Stimulated activated naive CD8-positive, alpha-beta T cell treated with anti-CD3 and anti-CD28 coated beads, Interleukin-15, amount 100 ng/mL, for 72 hours (primary cell): ENCODE data around the gene OR10K2.
"Not testable (repeated sequence)": the region's sequence is repeated elsewhere in the genome, so short reads cannot be mapped to it uniquely, and the experiment has no call there.

Source experiments
- ATAC-seq: fragments of 150-1000 bp; cut with Tn5 transposase; 2 replicates; pipeline ENCODE4 v1.10.0; 2021; ENCODE audit warnings: mild to moderate bottlenecking, moderate library complexity
- DNase-seq, 2 donors: peaks; one replicate each; pipeline ENCODE4 v3.0.0; 2021 to 2022
- H3K27ac Mint-ChIP-seq, 2 donors: one replicate each; pipeline ENCODE4 v1.8.0; 2022; ENCODE audit warnings: mild to moderate bottlenecking in 2 of 2, mixed read lengths in 2 of 2, moderate library complexity in 2 of 2
- H3K27me3 Mint-ChIP-seq: one replicate; pipeline ENCODE4 v1.8.0; 2022; ENCODE audit warnings: mixed read lengths
- H3K4me1 Mint-ChIP-seq: one replicate; pipeline ENCODE4 v1.8.0; 2022; ENCODE audit warnings: mild to moderate bottlenecking, mixed read lengths
- H3K4me3 Mint-ChIP-seq, 2 donors: one replicate each; pipeline ENCODE4 v1.8.0; 2022; ENCODE audit warnings: mild to moderate bottlenecking in 2 of 2, mixed read lengths in 2 of 2, moderate library complexity in 1 of 2
- H3K9me3 Mint-ChIP-seq, 2 donors: one replicate each; pipeline ENCODE4 v1.8.0; 2022; ENCODE audit warnings: mixed read lengths in 2 of 2

OR10K2 gene, protein sequence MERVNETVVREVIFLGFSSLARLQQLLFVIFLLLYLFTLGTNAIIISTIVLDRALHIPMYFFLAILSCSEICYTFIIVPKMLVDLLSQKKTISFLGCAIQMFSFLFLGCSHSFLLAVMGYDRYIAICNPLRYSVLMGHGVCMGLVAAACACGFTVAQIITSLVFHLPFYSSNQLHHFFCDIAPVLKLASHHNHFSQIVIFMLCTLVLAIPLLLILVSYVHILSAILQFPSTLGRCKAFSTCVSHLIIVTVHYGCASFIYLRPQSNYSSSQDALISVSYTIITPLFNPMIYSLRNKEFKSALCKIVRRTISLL

GRCh38 chr1:158426137-158426536, at the start of gene OR10K2:
OR10K2 (minus strand) TSS chr1:158426237; CDS start chr1:158420866, 5,371 bp downstream.
- H3K27me3 Mint-ChIP-seq: peaks cover 17% of the 10 kb centered on the region
- H3K27ac Mint-ChIP-seq: no peak within 1 kb of the TSS
- DNase-seq: no peak
- no peaks in the 10 kb centered on the region for H3K4me1 Mint-ChIP-seq
- H3K4me3 Mint-ChIP-seq: no peak within 1 kb of the TSS
- H3K9me3 Mint-ChIP-seq: peaks cover 11 to 16% of the 10 kb centered on the region in 2 donors
- no peak for ATAC-seq

DNA sequence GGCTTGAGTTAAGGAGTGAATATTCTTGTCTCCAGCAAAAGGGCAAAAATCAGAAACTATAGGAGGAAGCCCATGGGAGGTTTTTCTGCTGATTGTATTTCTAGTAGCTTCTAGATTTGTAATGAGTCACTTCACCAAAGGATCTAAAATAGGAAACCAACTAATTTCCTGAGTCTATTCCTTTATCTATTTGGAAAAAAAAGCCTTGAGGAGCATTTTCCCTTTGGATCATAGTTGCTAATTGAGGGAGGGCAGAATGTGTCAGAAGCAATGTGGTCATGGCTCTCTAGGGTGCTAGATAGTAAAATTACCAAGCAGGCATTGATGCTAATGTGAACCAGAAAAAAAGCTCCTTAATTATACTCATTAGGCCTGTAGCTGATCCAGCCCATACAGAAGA, 45.9 kb upstream of the OR10K2 start, which contains the start of gene OR10R2:
Gene OR10R2, plus strand, starts transcription at position 301 of the 400 bp plus-strand sequence. CDS start 106 bp downstream, outside the sequence.
- H3K4me1 Mint-ChIP-seq: no peaks in the 10 kb centered on the region
- H3K27me3 Mint-ChIP-seq: peaks cover 31% of the 10 kb centered on the region
- no peak within 1 kb of the TSS for H3K4me3 Mint-ChIP-seq
- ATAC-seq: no peak
- no peaks in the 10 kb centered on the region for H3K9me3 Mint-ChIP-seq
- no peak for DNase-seq
- no peak within 1 kb of the TSS for H3K27ac Mint-ChIP-seq

DNA sequence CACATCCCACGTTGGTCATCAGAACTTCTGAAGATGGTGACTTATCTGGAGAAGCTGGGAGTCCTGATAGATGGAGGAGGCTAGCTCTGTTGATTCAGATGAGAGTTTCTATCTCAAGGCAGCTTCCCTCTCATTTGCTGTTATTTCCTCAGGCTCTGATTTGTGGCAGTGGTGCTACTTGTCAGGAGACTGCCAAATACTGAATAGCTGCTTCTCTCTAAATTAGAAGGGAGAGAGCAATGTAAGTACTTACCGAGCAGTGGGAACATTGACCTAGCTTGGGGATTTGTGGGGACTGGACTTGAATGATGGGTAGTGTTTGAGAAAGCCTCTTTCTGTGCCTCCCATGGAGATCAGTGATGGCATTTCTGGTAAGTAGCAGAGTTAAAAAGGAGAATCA, 35.5 kb upstream of the OR10K2 start, which contains the start of gene OR10K1:
Gene OR10K1, plus strand, starts transcription at position 301 of the 400 bp plus-strand sequence. CDS start 3,728 bp downstream, outside the sequence.
- Mint-ChIP-seq H3K27ac (no peak within 1 kb of the TSS), H3K27me3 (no peaks in the 10 kb centered on the region), H3K9me3 (peaks cover 0 to 6% of the 10 kb centered on the region in 2 donors), H3K4me1 (no peaks in the 10 kb centered on the region), H3K4me3 (no peak within 1 kb of the TSS)
- ATAC-seq (no peak), DNase-seq (no peak)

GRCh38 chr1:158458263-158458662, 32.2 kb upstream of the OR10K2 start:
- peaks cover 9% of the 10 kb centered on the region for H3K27me3 Mint-ChIP-seq

DNA sequence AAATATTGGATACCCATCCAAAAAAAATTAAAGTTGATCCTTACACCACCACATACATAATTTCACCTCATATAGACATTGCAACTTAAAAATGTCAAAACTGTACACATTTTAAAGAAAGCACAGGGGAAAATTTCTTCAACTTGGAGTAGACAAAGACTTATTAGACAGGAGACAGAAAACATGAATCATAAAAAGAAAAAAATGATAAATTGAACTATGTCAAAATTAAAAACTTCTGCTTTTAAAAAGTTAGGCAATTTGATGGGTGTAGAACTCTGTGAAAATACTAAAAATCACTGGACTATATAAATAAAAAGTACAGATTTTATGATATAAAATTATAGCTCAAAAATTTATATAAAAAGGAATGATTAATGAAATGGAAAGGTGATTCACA, 31.2 kb upstream of the OR10K2 start:
- Mint-ChIP-seq H3K4me1 (no peaks in the 10 kb centered on the region), H3K27ac (no peak overlapping the region), H3K4me3 (no peak overlapping the region), H3K9me3 (no peaks in the 10 kb centered on the region), H3K27me3 (peaks cover 9% of the 10 kb centered on the region)
- DNase-seq: no peak
- no peak for ATAC-seq

More at GRCh38 chr1:158458263-158458662, 32.2 kb upstream of the OR10K2 start:
- ATAC-seq: no peak
- Mint-ChIP-seq H3K9me3 (no peaks in the 10 kb centered on the region), H3K27ac (no peak overlapping the region), H3K4me1 (no peaks in the 10 kb centered on the region), H3K4me3 (no peak overlapping the region)
- DNase-seq: no peak

DNA sequence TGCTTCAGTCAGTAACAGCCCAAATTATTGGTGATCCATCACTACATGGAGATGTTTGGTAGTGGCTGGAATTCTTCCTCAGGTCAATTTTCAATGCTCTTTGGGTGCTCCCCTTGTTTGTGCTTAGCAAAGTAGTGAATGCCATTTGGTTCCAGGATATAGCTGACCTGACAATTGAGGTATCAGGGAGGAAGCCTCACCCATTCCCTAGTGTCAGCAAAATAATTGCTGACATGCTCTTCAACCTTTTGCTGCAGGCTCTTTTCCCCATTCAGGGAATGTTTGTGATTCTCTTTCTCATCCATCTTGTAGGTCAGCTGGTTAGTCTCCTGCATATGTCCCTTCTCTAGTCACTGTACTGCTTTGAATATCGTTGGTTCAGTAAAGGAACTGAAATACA, 28.5 kb upstream of the OR10K2 start:
- no peak for ATAC-seq
- H3K4me1 Mint-ChIP-seq: no peaks in the 10 kb centered on the region
- H3K27ac Mint-ChIP-seq: no peak overlapping the region
- H3K9me3 Mint-ChIP-seq: peaks cover 4 to 11% of the 10 kb centered on the region in 2 donors
- peaks cover 18% of the 10 kb centered on the region for H3K27me3 Mint-ChIP-seq
- DNase-seq: no peak
- no peak overlapping the region for H3K4me3 Mint-ChIP-seq

DNA sequence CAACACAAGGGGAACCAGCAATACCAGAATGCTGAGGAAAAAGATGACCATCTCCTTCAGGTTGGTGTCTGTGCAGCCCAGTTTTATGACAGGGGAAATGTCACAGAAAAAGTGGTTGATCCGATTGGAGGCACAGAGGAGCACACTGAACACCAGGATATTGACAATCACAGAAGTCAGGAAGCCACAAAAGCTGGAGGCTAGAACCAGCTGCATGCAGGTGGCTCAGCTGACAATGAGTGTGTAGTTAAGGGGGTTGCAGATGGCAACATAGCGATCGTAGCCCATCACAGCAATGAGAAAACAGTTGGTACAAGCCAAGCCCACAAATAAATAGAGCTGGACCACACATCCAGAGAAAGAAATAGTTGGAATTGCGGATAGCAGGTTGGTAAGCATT, 19.3 kb upstream of the OR10K2 start:
- ATAC-seq (no peak), DNase-seq (no peak)
- Mint-ChIP-seq H3K27ac (no peak overlapping the region), H3K27me3 (peaks cover 21% of the 10 kb centered on the region), H3K9me3 (peaks cover 0 to 7% of the 10 kb centered on the region in 2 donors), H3K4me1 (no peaks in the 10 kb centered on the region), H3K4me3 (no peak overlapping the region)

- Mint-ChIP-seq H3K27ac (no peak overlapping the region), H3K9me3 (peaks cover 11 to 13% of the 10 kb centered on the region in 2 donors), H3K27me3 (peaks cover 23% of the 10 kb centered on the region), H3K4me3 (no peak overlapping the region), H3K4me1 (no peaks in the 10 kb centered on the region)
- no peak for DNase-seq
- no peak for ATAC-seq
Observed at GRCh38 chr1:158434741-158435140, 8.7 kb upstream of the OR10K2 start.

GRCh38 chr1:158430163-158430562, 4.1 kb upstream of the OR10K2 start:
- ATAC-seq, H3K27ac Mint-ChIP-seq, H3K4me3 Mint-ChIP-seq, DNase-seq, H3K4me1 Mint-ChIP-seq: not testable (repeated sequence)
- Mint-ChIP-seq H3K27me3 (peaks cover 23% of the 10 kb centered on the region), H3K9me3 (peaks cover 17 to 24% of the 10 kb centered on the region in 2 donors)

GRCh38 chr1:158425027-158425426, 1.0 kb downstream of the OR10K2 start:
- DNase-seq: no peak
- peaks cover 14% of the 10 kb centered on the region for H3K27me3 Mint-ChIP-seq
- no peak overlapping the region for H3K4me3 Mint-ChIP-seq
- no peaks in the 10 kb centered on the region for H3K4me1 Mint-ChIP-seq
- ATAC-seq: no peak
- H3K27ac Mint-ChIP-seq: no peak overlapping the region
- H3K9me3 Mint-ChIP-seq: peaks cover 9 to 14% of the 10 kb centered on the region in 2 donors

DNA sequence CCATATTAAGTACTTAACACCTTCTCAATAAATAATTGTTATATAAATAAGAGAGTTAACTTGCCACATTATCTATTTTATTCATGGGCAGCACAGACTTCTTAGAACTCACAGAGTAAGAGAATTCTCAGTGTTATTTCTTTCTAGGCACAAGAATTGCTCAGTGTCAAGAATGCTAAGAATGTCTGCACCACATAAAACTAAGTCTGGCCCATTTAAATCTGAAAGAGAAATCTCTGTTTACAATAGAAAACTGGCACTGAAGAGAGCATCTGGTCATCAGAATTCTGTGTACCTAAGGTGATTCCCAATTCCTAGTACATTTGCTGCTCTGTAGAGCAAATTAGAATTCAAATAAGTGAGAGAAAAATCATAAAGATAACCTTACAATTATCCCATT, 3.8 kb downstream of the OR10K2 start:
- no peaks in the 10 kb centered on the region for H3K27me3 Mint-ChIP-seq
- no peaks in the 10 kb centered on the region for H3K4me1 Mint-ChIP-seq
- no peak for DNase-seq
- ATAC-seq: no peak
- H3K4me3 Mint-ChIP-seq: no peak overlapping the region
- H3K9me3 Mint-ChIP-seq: no peaks in the 10 kb centered on the region
- no peak overlapping the region for H3K27ac Mint-ChIP-seq

DNA sequence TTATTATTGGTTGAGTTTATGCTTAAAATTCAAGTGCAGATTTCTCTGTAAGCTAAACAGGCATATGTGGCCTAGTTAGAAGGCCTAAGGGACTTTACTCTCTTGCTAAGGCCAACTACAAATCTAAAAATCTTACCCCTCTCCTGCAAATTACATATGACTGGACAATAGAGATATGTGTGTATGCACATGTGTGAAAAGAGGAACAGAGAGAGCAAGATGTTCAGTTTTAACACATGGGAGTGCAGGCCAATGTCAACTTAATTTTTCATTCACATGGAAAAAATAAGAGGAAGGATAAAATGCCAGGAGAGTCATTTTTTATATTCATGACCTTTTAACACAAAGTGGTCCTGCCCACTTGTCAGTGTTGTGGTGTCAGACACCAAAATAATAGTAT, 8.5 kb downstream of the OR10K2 start:
- no peaks in the 10 kb centered on the region for H3K4me1 Mint-ChIP-seq
- peaks cover 18% of the 10 kb centered on the region for H3K27me3 Mint-ChIP-seq
- ATAC-seq: no peak

GRCh38 chr1:158414651-158415345, 11.2 kb downstream of the OR10K2 start:
- H3K4me3 Mint-ChIP-seq: no peak overlapping the region
- DNase-seq: no peak
- H3K27ac Mint-ChIP-seq: no peak overlapping the region
- H3K9me3 Mint-ChIP-seq: no peaks in the 10 kb centered on the region
- no peaks in the 10 kb centered on the region for H3K4me1 Mint-ChIP-seq
- H3K27me3 Mint-ChIP-seq: peaks cover 18% of the 10 kb centered on the region
- ATAC-seq: no peak

More for the DNA sequence above, 8.5 kb downstream of the OR10K2 start:
- no peaks in the 10 kb centered on the region for H3K9me3 Mint-ChIP-seq
- no peak overlapping the region for H3K4me3 Mint-ChIP-seq
- DNase-seq: no peak
- H3K27ac Mint-ChIP-seq: no peak overlapping the region

- ATAC-seq (no peak), DNase-seq (no peak)
- H3K9me3 Mint-ChIP-seq: no peaks in the 10 kb centered on the region
- H3K27me3 Mint-ChIP-seq: peaks cover 20% of the 10 kb centered on the region
- no peaks in the 10 kb centered on the region for H3K4me1 Mint-ChIP-seq
- no peak overlapping the region for H3K4me3 Mint-ChIP-seq
- H3K27ac Mint-ChIP-seq: no peak overlapping the region
Observed at GRCh38 chr1:158407092-158407491, 18.9 kb downstream of the OR10K2 start.

DNA sequence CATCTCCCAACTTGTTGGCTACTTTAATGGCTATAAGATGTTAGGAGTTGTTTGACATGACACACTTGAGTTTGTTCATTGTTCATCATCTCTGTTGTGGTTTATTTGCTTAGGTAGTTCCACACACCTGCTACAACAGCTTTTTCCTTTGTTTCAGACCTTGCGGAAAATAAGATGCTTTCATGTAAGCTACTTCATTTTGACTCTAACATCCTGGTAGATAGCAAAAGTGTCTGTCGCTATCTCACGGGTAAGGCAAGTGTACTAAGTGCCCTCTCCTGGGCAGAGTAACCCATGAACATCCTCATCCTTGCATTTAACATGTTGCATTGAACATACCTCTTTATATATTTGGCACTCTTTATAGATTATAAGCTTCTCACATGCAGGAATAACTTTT, 25.2 kb downstream of the OR10K2 start:
- DNase-seq (no peak), ATAC-seq (no peak)
- Mint-ChIP-seq H3K4me1 (peaks cover 10% of the 10 kb centered on the region), H3K4me3 (no peak overlapping the region), H3K27ac (no peak overlapping the region), H3K9me3 (no peaks in the 10 kb centered on the region), H3K27me3 (peaks cover 51% of the 10 kb centered on the region)
